Measurements from ENCODE around the gene DIAPH3.

The DIAPH3 gene

DNA sequence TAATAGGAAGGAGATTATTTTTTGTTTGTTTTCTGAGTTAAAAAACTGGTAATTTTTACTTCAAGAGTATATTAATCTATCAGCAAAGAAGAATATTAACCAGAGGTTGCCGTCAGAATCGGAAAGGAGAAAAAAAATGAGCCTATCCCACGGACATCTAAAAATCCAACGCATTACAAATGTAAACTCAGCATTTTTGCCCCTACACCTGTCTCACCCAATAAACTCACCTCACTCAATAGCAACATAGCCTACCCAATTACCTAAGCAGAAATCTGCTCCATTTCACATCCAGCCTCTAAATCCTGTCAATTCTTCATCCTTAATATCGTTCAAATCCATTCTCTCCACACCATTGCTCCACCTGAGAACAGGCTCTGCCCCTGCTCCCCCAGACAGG, 10.4 kb upstream of the DIAPH3 start:
- H3K9me3 ChIP-seq (ENCODE audit: control insufficient read depth, insufficient read depth, low read length) = no peaks in the 10 kb centered on the region
- H3K27ac ChIP-seq (ENCODE audit: low read depth, low read length) = no peak overlapping the region
- TF ChIP-seq, protein P1, sequence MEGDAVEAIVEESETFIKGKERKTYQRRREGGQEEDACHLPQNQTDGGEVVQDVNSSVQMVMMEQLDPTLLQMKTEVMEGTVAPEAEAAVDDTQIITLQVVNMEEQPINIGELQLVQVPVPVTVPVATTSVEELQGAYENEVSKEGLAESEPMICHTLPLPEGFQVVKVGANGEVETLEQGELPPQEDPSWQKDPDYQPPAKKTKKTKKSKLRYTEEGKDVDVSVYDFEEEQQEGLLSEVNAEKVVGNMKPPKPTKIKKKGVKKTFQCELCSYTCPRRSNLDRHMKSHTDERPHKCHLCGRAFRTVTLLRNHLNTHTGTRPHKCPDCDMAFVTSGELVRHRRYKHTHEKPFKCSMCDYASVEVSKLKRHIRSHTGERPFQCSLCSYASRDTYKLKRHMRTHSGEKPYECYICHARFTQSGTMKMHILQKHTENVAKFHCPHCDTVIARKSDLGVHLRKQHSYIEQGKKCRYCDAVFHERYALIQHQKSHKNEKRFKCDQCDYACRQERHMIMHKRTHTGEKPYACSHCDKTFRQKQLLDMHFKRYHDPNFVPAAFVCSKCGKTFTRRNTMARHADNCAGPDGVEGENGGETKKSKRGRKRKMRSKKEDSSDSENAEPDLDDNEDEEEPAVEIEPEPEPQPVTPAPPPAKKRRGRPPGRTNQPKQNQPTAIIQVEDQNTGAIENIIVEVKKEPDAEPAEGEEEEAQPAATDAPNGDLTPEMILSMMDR (IDR thresholded peaks at IDR 0.05; ENCODE audit: low read depth, low read length, poor library complexity, severe bottlenecking) = no peak
- TF ChIP-seq EZH2phosphoT487 (IDR thresholded peaks at IDR 0.05; ENCODE audit: borderline replicate concordance, low read length) = no peak
- no peaks in the 10 kb centered on the region for H3K4me1 ChIP-seq (ENCODE audit: control insufficient read depth, low read length)
- no peaks in the 10 kb centered on the region for H3K9me2 ChIP-seq (replicated peaks; ENCODE audit: control insufficient read depth, low read length)
- no peaks in the 10 kb centered on the region for H3F3A ChIP-seq (ENCODE audit: control insufficient read depth, insufficient read depth)
- no peaks in the 10 kb centered on the region for H4K20me1 ChIP-seq (ENCODE audit: control insufficient read depth, insufficient read depth, low read depth, low read length)
- no peaks in the 10 kb centered on the region for H3K79me2 ChIP-seq (ENCODE audit: control insufficient read depth, low read length)
- no peak overlapping the region for H3K4me3 ChIP-seq (ENCODE audit: low read length)
- no peak overlapping the region for H3K4me2 ChIP-seq (ENCODE audit: low read length)
- H3K36me3 ChIP-seq (ENCODE audit: control insufficient read depth, low read length) = no peaks in the 10 kb centered on the region
- 0 out of 2 replicates have a peak, but pooled peaks cover 3% of the 10 kb centered on the region for H3K27me3 ChIP-seq (ENCODE audit: control insufficient read depth, low read length)

DNA sequence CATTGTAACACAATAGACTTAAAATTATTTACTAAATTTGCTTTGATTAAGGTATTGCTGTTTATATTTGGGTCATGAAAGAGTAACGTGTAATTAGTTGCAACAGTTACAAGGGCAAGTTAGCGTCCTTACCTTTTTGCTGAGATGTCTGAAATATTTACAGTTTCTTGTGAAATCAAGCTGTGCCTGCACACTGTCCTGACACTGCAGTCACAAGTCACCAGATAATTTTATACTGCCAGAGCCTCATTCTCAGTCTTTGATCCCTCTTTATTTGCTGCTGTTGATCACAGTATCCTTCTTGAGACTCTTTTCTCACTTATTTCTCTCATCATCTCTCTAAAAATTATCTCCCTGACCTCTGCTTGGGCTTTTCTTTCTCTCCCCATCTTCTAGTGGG, 8.4 kb upstream of the DIAPH3 start:
- Histone ChIP-seq H3K4me1 (ENCODE audit: control insufficient read depth, low read length) (no peaks in the 10 kb centered on the region), H3K4me2 (ENCODE audit: low read length) (no peak overlapping the region), H3K36me3 (ENCODE audit: control insufficient read depth, low read length) (no peaks in the 10 kb centered on the region), H3K9me2 (replicated peaks; ENCODE audit: control insufficient read depth, low read length) (no peaks in the 10 kb centered on the region), H3F3A (ENCODE audit: control insufficient read depth, insufficient read depth) (no peaks in the 10 kb centered on the region), H3K27ac (ENCODE audit: low read depth, low read length) (no peak overlapping the region), H3K4me3 (ENCODE audit: low read length) (no peak overlapping the region), H3K9me3 (ENCODE audit: control insufficient read depth, insufficient read depth, low read length) (no peaks in the 10 kb centered on the region), H3K27me3 (ENCODE audit: control insufficient read depth, low read length) (0 out of 2 replicates have a peak, but pooled peaks cover 3% of the 10 kb centered on the region), H3K79me2 (ENCODE audit: control insufficient read depth, low read length) (no peaks in the 10 kb centered on the region), H4K20me1 (ENCODE audit: control insufficient read depth, insufficient read depth, low read depth, low read length) (no peaks in the 10 kb centered on the region)
- TF ChIP-seq EZH2phosphoT487 (IDR thresholded peaks at IDR 0.05; ENCODE audit: borderline replicate concordance, low read length) = no peak
- TF ChIP-seq, protein P1 (IDR thresholded peaks at IDR 0.05; ENCODE audit: low read depth, low read length, poor library complexity, severe bottlenecking) = no peak

DNA sequence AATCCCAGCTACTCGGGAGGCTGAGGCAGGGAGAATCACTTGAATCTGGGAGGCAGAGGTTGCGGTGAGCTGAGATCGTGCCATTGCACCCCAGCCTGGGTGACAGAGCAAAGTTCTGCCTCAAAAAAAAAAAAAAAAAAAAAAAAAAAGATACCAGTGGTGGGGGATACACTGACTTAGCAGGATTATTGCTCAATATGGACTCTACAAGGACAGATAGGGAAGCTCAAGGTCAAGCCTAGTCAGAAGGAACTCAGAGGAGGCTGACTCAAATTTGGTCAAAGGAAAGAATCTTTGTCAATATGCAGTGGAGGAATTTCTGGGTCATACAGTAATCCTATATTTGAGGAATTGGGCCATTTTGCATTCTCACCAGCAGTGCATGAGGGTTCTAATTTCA, 6.7 kb upstream of the DIAPH3 start:
- Histone ChIP-seq H3K4me2 (ENCODE audit: low read length) (no peak overlapping the region), H3K4me1 (ENCODE audit: control insufficient read depth, low read length) (peaks cover 2% of the 10 kb centered on the region; the same call in 1 of the 2 replicates), H4K20me1 (ENCODE audit: control insufficient read depth, insufficient read depth, low read depth, low read length) (no peaks in the 10 kb centered on the region), H3K4me3 (ENCODE audit: low read length) (no peak overlapping the region), H3K9me3 (ENCODE audit: control insufficient read depth, insufficient read depth, low read length) (no peaks in the 10 kb centered on the region), H3K36me3 (ENCODE audit: control insufficient read depth, low read length) (no peaks in the 10 kb centered on the region), H3F3A (ENCODE audit: control insufficient read depth, insufficient read depth) (no peaks in the 10 kb centered on the region), H3K79me2 (ENCODE audit: control insufficient read depth, low read length) (no peaks in the 10 kb centered on the region), H3K27ac (ENCODE audit: low read depth, low read length) (no peak overlapping the region), H3K9me2 (replicated peaks; ENCODE audit: control insufficient read depth, low read length) (no peaks in the 10 kb centered on the region), H3K27me3 (ENCODE audit: control insufficient read depth, low read length) (0 out of 2 replicates have a peak, but pooled peaks cover 3% of the 10 kb centered on the region)
- no peak for TF ChIP-seq EZH2phosphoT487 (IDR thresholded peaks at IDR 0.05; ENCODE audit: borderline replicate concordance, low read length)
- TF ChIP-seq, protein P1 (IDR thresholded peaks at IDR 0.05; ENCODE audit: low read depth, low read length, poor library complexity, severe bottlenecking) = no peak

Measured in DOHH2 (cell line).